ENCODE data around the gene SUSD1.

GRCh38 chr9:112142420-112142819, 32.7 kb downstream of the SUSD1 start:
- TF ChIP-seq EZH2 (IDR thresholded peaks at IDR 0.05; ENCODE audit: insufficient read depth, poor library complexity, severe bottlenecking) (no peak), EZH2phosphoT487 (IDR thresholded peaks at IDR 0.05; ENCODE audit: insufficient read depth, low read depth) (no peak)
